Left ventricle myocardium superior (tissue), 1 donor: Measurements from ENCODE around the gene ZNF414. TPM values are rescaled to one million over a fixed set of nuclear protein-coding genes. Genes with fewer than 3 reads are reported as not detected.

Source experiments
- ATAC-seq: fragments of 200-7000 bp; cut with Tn5 transposase; one replicate; pipeline ENCODE4 v1.9.1; 2020; ENCODE audit warnings: mild to moderate bottlenecking, moderate library complexity
- DNase-seq: peaks from one replicate; pipeline ENCODE4 v3.0.0-alpha.2; 2020
- intact Hi-C: fragments of 100-400 bp; cut with micrococcal nuclease; formaldehyde crosslinking; loops from one replicate; pipeline ENCODE4 v1.11.0; 2022
- total RNA-seq: library from RNA; stranded (reverse); fragmentation: NEBNext Ultra II Directional; extraction: Animal tissue kit (Norgen Biotek cat#: 25700); gene quantifications from one replicate; pipeline ENCODE4 v1.2.1, GENCODE V29; 2021
- donor health status: DM: no; HTN: yes; CAD: no; lungs with severe emphysema.

The ZNF414 gene
- total RNA-seq, 1 donor from 2014 or later: 12.9 TPM

DNA sequence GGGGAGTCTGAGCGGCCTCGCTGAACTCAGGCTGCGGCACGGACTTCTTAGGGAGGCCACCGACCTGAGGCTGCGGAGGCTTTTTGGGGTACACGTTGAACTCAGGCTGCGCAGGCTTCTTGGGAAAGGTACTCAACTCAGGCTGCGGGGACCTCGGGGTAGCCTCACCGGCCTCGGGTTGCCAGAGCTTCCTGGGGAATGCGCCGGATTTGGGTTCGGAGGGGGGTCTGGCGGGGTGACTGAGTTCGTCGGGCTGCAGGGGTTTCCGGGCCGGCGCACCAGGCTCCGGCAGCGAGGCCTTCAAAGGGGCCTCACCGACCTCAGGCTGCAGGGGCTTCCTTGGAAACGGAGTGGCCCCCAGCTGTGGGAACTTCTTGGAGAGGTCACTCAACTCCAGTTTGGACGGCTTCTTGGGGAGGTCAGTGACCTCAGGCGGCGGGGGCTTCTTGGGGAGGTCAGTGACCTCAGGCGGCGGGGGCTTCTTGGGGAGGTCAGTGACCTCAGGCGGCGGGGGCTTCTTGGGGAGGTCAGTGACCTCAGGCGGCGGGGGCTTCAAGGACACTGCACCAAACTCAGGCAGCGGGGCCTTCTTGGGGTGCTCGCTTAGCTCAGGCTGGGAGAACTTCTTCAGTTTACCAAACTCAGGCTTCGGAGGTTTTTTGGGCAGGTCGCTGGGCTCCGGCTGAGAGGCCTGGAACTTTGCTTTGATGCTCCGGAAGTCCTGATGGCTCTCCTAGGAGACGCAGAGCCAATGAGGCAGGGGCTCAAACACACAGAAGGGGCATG is 14.7 kb downstream of the ZNF414 start:
- intact Hi-C loops: no loop called here
- ATAC-seq (no peak), DNase-seq (no peak)

DNA sequence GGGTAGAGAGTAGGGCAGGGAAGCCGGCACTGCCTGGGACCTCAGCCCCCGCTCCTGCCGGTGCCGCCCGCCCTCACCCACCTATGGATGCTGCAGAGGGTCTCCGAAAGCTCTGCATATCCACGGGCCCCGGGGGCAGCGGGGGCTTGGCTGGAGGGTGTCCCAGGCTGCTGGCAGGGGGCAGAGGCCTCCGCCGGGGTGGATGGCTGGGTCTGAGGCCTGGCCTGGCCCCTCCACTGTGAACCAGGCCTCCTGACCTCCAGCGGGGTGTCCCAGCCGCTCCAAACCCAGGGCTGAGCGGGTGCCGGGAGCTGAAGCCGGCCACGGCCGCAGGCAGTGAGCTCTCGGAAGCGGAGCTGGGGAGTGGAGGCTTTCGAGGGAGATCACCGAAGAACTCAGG is 15.7 kb downstream of the ZNF414 start:
- DNase-seq (no peak), ATAC-seq (no peak)
- intact Hi-C loops: no loop called here

DNA sequence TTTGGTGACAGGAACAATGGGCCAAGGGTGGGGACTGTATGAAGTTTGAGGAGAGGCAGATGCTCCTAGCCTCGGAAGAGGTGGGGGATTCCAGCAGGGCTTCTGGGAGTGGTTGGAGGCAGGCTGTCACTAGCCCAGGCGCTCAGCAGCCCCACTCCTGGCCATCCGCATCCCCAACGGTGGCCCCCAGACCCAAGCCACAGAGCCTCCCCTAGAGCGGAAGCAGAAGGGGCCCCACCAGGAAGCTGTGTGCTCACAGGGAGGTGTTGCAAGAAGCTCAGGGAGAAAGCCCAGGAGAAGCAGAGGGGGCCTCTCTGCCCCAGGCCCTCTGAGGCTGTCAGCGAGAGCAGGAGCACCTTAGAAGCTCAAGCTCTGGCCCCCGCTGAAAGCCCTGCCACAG is 19.8 kb downstream of the ZNF414 start:
- no peak for DNase-seq
- no peak for ATAC-seq
- intact Hi-C loops: no loop called here

DNA sequence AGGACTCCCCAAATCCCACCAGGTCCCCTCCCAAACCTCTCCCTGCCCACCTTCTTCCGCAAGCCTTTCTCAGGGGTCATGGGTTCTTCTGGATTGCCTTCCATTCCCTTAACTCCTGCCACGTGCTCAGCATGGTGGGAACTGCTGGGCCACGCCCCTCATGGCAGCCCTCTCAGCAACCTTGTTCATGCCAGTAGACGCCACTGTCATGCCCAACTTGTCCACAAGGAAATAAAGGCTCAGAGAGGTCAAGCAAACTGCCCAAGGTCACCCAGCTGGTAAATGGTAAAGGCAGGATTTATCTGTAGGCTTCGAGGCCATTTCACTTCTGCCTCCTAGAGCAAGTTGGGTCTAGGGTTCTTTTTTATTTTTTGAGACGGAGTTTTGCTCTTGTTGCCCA is 22.4 kb downstream of the ZNF414 start:
- intact Hi-C loops: no loop called here
- no peak for ATAC-seq
- DNase-seq: peak; percentile 16

DNA sequence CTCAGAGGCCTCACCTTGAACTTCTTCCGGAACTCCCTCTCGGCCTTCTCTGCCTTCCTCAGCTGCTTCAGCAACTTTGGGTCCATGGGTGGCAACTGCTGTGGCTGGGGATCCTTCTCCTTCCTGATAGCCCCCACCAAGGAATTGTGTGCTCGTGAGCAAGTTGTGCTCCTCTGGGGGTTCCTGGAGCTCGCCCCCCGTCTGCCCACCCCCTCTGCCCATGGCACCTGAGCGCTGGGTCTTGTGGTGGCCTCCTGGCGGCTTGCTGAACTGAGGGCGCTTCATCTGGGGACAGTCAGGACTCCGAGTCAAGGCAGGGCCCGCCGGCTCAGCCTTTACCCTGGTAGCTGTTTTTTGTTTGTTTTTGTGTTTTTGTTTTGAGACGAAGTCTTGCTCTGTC is 23.1 kb downstream of the ZNF414 start:
- DNase-seq (no peak), ATAC-seq (no peak)
- intact Hi-C loops: no loop called here

DNA sequence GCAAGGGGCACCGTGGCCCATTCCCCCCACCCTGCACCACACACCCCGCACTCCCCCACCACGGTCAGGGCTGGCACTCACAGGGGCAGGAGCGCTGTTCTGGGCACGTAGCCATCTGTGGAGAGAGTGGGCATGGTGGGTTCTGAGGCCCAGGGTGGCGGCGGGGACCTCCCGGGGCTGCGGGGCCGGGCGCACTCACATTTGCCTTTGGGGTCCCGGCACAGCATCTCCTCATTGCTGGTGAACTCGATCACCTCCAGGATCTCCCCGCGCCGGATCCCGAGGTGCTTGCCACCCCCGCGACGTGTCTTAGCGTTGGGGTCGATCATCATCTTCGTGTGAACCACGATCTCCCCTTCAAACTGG is 23.6 kb downstream of the ZNF414 start:
- peak; percentile 23 for DNase-seq
- ATAC-seq: no peak
- intact Hi-C loops: no loop called here

DNA sequence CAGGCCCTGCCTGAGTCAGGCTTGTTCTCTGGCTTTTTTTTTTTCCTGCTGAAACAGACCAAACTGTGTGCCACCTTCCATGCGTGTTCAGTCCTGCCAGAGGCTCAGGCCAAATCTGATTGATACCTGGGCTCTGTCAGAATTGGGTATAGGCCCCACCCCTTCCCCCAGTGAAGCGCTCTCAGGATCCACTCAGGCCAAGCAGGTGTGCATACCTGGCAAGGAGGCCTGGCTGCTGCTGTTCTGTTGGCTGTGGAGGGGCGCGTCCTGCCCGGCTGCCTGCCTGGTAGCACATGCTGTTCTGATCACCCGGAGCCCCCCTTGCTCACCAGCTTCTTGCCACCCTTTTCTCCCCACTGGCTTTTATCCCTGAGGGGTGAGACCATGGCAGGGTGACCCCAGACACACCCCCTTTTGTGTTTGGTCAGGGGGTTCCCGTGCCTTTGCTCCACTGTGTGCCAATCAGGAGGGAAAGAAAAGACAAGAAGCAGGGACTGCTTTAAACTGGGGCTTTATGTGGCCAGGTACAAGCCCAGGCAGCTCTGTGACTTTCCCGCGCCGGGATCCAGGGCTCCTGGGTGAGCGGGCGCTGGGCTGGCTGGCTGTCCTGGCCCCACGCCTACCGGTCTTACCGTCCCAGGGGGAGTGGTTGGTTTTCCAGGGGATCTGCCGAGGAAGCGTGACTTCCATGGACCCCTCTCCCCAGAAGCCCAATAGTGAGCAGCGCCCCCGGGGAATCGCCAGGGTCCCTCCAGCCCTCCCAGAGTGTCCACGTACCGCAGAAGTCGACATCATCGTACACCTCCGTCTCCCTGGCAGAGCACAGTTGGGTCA is 24.2 kb downstream of the ZNF414 start:
- intact Hi-C loops: no loop called here
- DNase-seq (peak; percentile 19), ATAC-seq (no peak)

DNA sequence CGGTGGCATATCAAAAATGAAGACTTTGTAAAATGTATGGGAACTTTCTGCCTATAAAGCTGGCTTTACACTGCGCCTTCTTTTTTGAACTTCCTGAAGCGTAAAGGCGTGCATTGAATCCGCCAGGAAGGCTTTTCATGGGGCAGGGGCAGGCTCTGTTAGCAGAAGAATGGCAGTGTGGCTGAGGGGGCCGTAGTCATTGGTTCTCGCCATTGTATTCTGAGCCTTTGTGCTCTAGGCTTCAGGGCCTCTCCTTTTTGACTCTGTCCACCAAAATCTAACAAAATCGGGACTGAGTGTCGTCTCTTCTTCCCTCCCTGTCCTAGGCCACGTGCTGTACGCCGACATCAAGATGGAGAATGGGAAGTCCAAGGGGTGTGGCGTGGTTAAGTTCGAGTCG is 25.6 kb downstream of the ZNF414 start:
- DNase-seq: peak; percentile 3

DNA sequence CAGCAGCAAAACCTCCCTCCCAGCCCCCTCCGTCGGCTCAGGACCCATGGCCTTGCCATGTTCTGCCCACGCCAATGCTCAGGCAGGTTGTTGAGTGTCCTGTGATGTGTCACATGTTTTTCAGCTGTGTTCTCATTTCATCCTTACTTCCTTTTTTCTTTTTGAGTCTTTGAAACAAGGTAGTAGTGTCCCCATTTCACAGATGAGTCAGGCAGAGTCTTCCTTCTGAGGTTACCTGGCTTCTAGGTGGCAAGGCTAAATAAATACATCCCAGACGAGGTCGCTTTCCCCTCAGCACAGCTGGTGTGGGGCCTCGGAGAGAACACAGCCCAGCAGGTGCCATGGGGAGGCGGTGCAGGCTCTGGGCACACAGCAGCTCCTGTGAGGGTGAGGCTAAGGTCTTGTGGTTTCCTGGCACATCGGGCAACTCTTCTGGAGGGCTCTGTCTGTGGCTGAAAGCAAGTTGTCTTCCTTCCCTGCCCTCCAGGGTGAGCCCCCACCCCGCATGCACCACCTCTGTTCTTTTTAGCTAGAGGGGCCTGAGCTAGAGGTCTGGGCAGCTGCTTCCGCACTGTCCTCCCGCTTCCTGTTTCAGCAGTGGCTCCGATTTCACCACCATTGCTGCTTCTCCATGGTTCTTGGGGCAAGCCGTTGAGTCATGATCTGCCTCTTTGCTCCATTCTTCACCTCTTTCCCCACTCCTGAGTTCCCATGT is 26.7 kb downstream of the ZNF414 start:
- intact Hi-C loops: no loop called here
- ATAC-seq (peak; percentile 30), DNase-seq (peak; percentile 62)

More for the DNA sequence above, 25.6 kb downstream of the ZNF414 start:
- intact Hi-C loops: no loop called here
- no peak for ATAC-seq

DNA sequence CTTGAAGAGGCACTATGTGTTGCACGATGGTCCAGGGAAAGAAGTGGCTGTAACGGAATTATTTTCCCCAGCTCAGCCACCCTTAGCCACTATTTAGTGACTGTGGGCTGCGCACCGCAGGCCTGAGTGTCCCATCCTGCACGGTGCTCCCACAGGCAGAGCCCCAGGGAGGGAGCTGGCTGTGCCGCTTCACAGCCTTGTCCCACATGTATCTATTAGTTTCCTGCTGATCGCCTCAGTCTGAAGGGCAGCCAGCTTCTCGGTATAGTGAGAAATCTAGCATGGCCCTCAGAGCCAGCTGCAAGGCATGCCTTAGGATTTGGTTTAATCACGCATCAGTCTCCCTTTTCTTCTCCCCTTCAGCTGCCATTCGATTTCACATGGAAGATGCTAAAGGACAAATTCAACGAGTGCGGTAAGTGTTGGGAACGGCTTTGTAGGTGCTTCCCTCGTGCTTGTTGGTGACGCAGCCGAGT is 27.3 kb downstream of the ZNF414 start:
- ATAC-seq (no peak), DNase-seq (peak; percentile 19)
- intact Hi-C loops: no loop called here

DNA sequence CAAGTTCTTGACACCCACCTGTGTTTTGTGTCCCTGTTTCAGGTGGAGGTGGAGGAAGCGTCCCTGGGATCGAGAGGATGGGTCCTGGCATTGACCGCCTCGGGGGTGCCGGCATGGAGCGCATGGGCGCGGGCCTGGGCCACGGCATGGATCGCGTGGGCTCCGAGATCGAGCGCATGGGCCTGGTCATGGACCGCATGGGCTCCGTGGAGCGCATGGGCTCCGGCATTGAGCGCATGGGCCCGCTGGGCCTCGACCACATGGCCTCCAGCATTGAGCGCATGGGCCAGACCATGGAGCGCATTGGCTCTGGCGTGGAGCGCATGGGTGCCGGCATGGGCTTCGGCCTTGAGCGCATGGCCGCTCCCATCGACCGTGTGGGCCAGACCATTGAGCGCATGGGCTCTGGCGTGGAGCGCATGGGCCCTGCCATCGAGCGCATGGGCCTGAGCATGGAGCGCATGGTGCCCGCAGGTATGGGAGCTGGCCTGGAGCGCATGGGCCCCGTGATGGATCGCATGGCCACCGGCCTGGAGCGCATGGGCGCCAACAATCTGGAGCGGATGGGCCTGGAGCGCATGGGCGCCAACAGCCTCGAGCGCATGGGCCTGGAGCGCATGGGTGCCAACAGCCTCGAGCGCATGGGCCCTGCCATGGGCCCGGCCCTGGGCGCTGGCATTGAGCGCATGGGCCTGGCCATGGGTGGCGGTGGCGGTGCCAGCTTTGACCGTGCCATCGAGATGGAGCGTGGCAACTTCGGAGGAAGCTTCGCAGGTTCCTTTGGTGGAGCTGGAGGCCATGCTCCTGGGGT is 28.2 kb downstream of the ZNF414 start:
- intact Hi-C loops: no loop called here
- ATAC-seq (no peak), DNase-seq (peak; percentile 39)

DNA sequence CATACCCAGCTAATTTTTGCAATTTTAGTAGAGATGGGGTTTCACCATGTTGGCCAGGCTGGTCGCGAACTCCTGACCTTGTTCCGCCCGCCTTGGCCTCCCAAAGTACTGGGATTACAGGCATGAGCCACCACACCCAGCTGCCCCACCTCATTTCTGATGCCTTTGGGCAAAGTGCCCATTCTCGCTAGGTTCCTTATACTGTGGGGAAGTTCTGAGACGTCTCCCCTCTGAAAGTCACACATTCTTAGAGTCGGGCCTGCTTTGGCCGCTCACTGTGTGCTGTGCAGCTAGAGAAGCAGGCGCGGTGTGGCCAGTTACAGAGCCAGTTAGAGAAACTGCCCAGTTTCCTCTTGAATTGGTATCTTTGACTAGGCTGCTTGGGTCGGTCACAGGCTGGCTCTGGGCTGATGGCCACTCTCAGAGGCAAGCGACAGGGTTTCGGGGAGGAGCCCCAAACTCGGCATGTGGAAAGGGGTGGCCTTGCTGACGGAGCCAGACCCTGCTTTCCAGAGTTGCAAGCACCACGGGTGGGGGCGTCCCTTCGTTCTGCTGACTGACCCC is 29.6 kb downstream of the ZNF414 start:
- intact Hi-C loops: no loop called here
- peak; percentile 63 for DNase-seq
- peak; percentile 29 for ATAC-seq

DNA sequence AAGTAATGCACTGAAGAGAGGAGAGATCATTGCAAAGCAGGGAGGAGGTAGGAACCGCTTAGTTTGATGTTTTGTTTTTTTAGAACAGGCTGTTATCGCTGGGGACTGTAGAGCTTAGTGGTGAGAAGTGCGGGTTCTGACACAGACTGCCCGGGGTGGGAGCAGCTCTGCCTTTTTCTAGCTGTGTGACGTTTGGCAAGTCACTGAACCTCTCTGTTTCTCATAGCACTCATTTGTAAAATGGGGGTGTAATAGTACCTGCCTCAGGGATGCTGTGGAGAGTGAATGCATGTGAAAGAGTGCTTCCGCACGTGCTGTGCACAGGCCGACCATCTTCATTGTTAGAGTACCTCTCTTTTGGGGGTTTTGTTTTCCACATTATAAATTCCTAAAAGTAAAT is 30.8 kb downstream of the ZNF414 start:
- no peak for ATAC-seq
- DNase-seq: no peak
- intact Hi-C loops: no loop called here

DNA sequence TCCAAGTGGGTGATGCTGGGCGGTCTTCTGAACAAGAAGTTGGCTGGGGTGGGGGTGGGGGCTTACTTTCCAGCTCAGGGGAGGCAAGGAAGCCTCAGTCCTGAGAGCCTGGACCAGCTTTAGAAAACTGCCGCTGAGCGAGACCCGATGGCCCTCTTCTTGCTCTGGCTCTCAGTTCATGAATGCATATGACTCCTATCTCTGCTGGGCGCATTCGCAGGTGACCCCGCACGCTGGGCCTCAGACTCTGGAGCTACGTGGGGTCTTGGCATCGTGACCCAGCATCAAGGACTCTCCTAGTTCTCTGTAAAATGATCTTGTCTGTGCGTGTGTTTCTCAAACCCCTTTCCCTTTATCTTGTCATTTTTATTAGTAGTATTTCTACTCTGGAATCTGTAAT is 31.3 kb downstream of the ZNF414 start:
- intact Hi-C loops: no loop called here
- no peak for DNase-seq
- ATAC-seq: no peak

DNA sequence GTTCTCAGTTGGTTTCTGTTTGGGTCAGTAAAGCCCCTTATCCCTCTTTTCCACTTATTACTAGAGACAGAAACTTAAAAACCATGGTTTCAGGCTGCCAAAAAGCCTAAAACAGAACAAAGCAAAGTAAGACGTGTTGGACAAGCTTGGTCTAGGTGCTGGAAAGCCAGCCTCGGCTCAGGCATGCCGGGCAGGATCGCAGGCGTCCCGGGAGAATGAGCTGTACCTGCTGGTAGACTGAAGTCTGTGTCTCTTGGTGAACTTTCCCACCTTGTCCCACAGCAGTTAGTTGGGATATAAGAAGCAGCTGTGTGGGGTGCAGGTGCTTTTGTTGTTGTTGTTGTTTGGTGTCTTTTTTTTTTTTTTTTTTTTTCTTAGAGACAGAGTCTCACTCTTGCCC is 32.4 kb downstream of the ZNF414 start:
- ATAC-seq (no peak), DNase-seq (no peak)
- intact Hi-C loops: no loop called here

DNA sequence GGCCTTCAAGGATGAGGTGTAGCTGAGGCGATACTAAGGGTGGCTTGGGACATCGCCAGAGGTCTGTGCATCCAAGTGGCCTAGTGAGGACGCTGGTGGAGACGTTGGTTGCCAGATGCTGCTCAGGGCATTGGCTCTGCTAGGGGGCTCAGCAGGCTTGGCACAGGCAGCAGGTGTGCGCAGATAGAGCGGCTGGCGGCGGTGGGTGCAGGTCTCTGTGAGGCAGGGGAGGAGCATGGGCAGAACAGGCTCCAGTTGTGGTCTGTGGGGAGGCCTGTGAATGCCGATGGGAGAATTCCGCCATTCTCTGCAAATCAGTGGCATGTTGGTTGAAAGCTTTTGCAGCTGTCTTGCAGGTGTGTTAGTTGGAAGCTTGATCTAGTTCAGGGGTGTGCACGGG is 32.8 kb downstream of the ZNF414 start:
- intact Hi-C loops: no loop called here
- DNase-seq (no peak), ATAC-seq (peak; percentile 44)

DNA sequence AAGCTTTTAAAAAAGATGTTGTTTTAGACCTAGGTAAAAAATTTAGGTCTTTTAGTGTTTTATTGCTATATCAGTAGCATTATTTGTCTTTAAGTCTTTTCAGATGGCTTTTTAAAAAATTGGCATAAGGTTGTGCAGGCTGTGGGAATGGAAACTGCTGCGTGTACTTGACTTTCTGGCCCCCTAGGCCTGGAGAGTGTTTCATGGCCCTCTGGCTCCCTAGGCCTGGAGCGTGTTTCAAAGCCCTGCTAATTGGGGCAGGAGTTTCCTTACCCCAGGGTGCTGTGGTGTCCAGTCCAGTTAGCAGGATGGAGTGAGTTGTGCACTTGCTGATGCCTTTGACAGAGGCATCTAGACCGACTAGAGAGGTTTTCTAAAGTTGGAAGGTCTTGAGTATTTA is 35.4 kb downstream of the ZNF414 start:
- no peak for ATAC-seq
- intact Hi-C loops: no loop called here

DNA sequence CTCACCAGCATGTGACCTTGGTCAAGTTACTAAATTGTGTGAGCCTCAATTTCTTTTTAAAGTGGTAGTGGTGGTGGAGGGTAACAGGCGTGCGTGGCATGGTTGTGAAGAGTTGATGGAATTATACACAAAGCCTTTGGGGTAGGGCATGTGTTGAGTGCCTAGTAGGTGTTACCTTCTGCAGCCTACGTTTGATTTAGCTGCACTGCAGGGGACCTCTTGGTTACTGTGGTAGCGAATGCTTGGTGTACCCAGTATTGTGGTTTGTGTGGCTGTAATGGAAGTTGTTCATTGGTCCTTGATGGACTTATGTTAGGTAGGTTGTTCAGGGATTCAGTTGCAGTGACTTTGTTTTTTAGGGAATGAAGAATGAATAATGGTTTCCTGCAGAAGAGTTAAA is 36.1 kb downstream of the ZNF414 start:
- DNase-seq: no peak
- ATAC-seq: no peak
- intact Hi-C loops: no loop called here

More for the DNA sequence above, 35.4 kb downstream of the ZNF414 start:
- DNase-seq: no peak

DNA sequence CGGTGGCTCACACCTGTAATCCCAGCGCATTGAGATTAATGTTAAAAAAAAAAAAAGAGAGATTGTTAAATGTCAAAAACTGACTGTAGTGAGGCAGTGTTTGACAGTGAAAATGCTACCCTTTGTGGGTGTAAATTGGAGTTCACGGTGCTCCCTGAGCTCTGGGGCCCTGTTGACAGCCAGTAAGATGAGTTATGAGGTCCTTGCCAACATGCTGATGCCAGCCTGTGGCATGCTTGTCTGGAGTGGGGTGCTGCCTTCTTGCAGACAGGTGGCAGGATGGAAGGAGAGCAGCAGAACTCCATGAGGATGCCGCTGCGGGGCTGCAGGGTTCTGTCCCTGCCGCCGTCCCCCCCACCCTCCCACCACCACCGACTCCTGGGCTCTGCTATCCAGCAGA is 37.4 kb downstream of the ZNF414 start:
- ATAC-seq: peak; percentile 69

More for the DNA sequence above, 37.4 kb downstream of the ZNF414 start:
- DNase-seq: peak; percentile 50
- intact Hi-C loops: no loop called here
